K562 (cell line): ENCODE measurements around the gene TXLNB. TPM values are rescaled to one million over a fixed set of nuclear protein-coding genes. Genes with fewer than 3 reads are reported as not detected.
"Not testable (repeated sequence)": the region's sequence is repeated elsewhere in the genome, so short reads cannot be mapped to it uniquely, and the experiment has no call there.

ENCODE experiments used
- ATAC-seq: fragments of 200-7000 bp; cut with Tn5 transposase; 3 replicates; pipeline ENCODE4 v1.9.1; 2020; ENCODE audit warnings: moderate library complexity
- BruUV-seq: library from RNA; stranded (reverse); fragments of 400-500 nt; replicated peaks from 2 replicates; lab custom pipeline; 2021; lab: Mats Ljungman, UMichigan
- CTCF ChIA-PET: fragments of 300-600 bp; formaldehyde crosslinking; extraction: SDS; loops from one replicate; lab custom pipeline; 2021; ENCODE audit warnings: low intra/inter-chr PET ratio; lab: Yijun Ruan, JAX
- POLR2A ChIA-PET: fragments of 300-600, 350-650 bp; sonication (Branson Sonifier 250); formaldehyde crosslinking; extraction: SDS; loops from one replicate; lab custom pipeline; 2021; ENCODE audit warnings: antibody characterized with exemption, inconsistent platforms; lab: Yijun Ruan, JAX
- DNase-seq, 4 experiments: peaks; one replicate each; pipeline versions ENCODE4 v3.0.0 to v3.0.0-alpha.2; 2011 to 2018; ENCODE audit warnings: low spot score in 3 of 4, mixed read lengths in 3 of 4; ENCODE audit errors: extremely low read depth in 1 of 4
- FAIRE-seq: peaks from 2 replicates; lab custom pipeline; 2011; peaks lifted over from hg19 to GRCh38; lab: Jason Lieb, UNC
- H2AFZ ChIP-seq: 2 replicates; pipeline ENCODE4 v1.6.0; 2011; ENCODE audit warnings: low read depth, low read length, control low read depth, inconsistent platforms
- H3K27ac ChIP-seq: fragments of 200-600 bp; 3 replicates; pipeline ENCODE4 v1.8.0; 2011; ENCODE audit warnings: low read depth, mild to moderate bottlenecking, control low read depth, inconsistent platforms, low read length, moderate library complexity, mixed read lengths; ENCODE audit errors: extremely low read depth
- H3K27me3 ChIP-seq, 2 experiments: fragments of 300-600 bp in 1 of 2; 2 replicates in 1 of 2; 3 replicates in 1 of 2; pipeline versions ENCODE4 v1.6.0 to v1.8.0; 2011; ENCODE audit warnings: inconsistent platforms in 2 of 2, low read length in 2 of 2, mild to moderate bottlenecking in 1 of 2, mixed read lengths in 1 of 2, moderate library complexity in 1 of 2; ENCODE audit not compliant: control insufficient read depth in 2 of 2, insufficient read depth in 2 of 2
- H3K36me3 ChIP-seq: fragments of 300-600 bp; 3 replicates; pipeline ENCODE4 v1.8.0; 2011; ENCODE audit warnings: mild to moderate bottlenecking, low read length, inconsistent platforms; ENCODE audit not compliant: control insufficient read depth, insufficient read depth
- H3K4me1 ChIP-seq, 2 experiments: fragments of 200-600 bp in 1 of 2; replicated peaks in 1 of 2; 2 replicates in 1 of 2; 3 replicates in 1 of 2; pipeline versions ENCODE4 v1.5.1 to v1.8.0; 2011; ENCODE audit warnings: inconsistent platforms in 2 of 2, low read length in 2 of 2, mild to moderate bottlenecking in 1 of 2, mixed read lengths in 1 of 2, moderate library complexity in 1 of 2; ENCODE audit not compliant: control insufficient read depth in 2 of 2, insufficient read depth in 2 of 2
- H3K4me2 ChIP-seq: 2 replicates; pipeline ENCODE4 v1.6.1; 2011; ENCODE audit warnings: low read length, control low read depth, inconsistent platforms, mixed read lengths; ENCODE audit not compliant: insufficient read depth
- H3K4me3 ChIP-seq: fragments of 200-600 bp; sonication (generic), shearing (Covaris generic); 2 replicates; pipeline ENCODE4 v1.5.1; 2016; ENCODE audit warnings: control low read depth, inconsistent platforms
- H3K79me2 ChIP-seq: fragments of 200-600 bp; 3 replicates; pipeline ENCODE4 v1.8.0; 2011; ENCODE audit warnings: low read length, inconsistent platforms; ENCODE audit not compliant: control insufficient read depth, insufficient read depth
- H3K9ac ChIP-seq, 2 experiments: 2 replicates each; pipeline versions ENCODE4 v1.6.0 to v1.6.1; 2011; ENCODE audit warnings: low read depth in 2 of 2, low read length in 2 of 2, control low read depth in 1 of 2, inconsistent platforms in 1 of 2, mild to moderate bottlenecking in 1 of 2, mixed read lengths in 1 of 2; ENCODE audit not compliant: insufficient read depth in 1 of 2
- H3K9me1 ChIP-seq: one replicate; pipeline ENCODE4 v1.6.0; 2011; ENCODE audit warnings: inconsistent platforms, mild to moderate bottlenecking, low read length, moderate library complexity; ENCODE audit not compliant: control insufficient read depth, insufficient read depth
- H3K9me3 ChIP-seq: replicated peaks from 2 replicates; pipeline ENCODE4 v1.5.1; 2011; ENCODE audit warnings: low read depth, low read length, inconsistent platforms; ENCODE audit not compliant: control insufficient read depth, insufficient read depth
- H4K20me1 ChIP-seq: replicated peaks from 2 replicates; pipeline ENCODE4 v1.6.1; 2011; ENCODE audit warnings: low read length, inconsistent platforms, mixed read lengths; ENCODE audit not compliant: control insufficient read depth, insufficient read depth
- DEAF1 ChIP-seq: fragments of 450-650 bp; formaldehyde crosslinking; IDR thresholded peaks from 2 replicates; pipeline ENCODE4 v1.4.0; 2020; ENCODE audit warnings: mild to moderate bottlenecking, moderate library complexity
- DMBX1 ChIP-seq: fragments of 250-450 bp; sonication (Bioruptor Pico); IDR thresholded peaks from 2 replicates; pipeline ENCODE4 v1.8.0; 2022; ENCODE audit warnings: inconsistent platforms, mild to moderate bottlenecking, moderate library complexity, borderline replicate concordance
- RAD21 ChIP-seq, 2 experiments: fragments of 250-450 bp in 1 of 2; fragments of 450-650 bp in 1 of 2; sonication (Bioruptor Pico) in 1 of 2; formaldehyde crosslinking in 1 of 2; IDR thresholded peaks in 1 of 2; conservative IDR thresholded peaks in 1 of 2; 2 replicates each; pipeline versions ENCODE4 v1.4.0 to v1.8.0; 2020 to 2022; ENCODE audit warnings: mild to moderate bottlenecking in 2 of 2, moderate library complexity in 1 of 2
- ZBTB5 ChIP-seq: fragments of 450-650 bp; IDR thresholded peaks from 2 replicates; pipeline ENCODE4 v1.6.1; 2017; ENCODE audit warnings: antibody characterized with exemption
- ZNF507 ChIP-seq: conservative IDR thresholded peaks from 2 replicates; pipeline ENCODE4 v1.6.1; 2017; ENCODE audit warnings: missing genetic modification characterization, missing compliant biosample characterization
- WGBS: fragments of 100-300 bp; shearing (Covaris generic); methylation state at CpG from one replicate; pipeline ENCODE4 v1.1.6; 2016; ENCODE audit warnings: low coverage, mixed read lengths; ENCODE audit not compliant: insufficient coverage; ENCODE audit errors: missing lambda C conversion rate; 5-methylcytosine and 5-hydroxymethylcytosine counted together
- in situ Hi-C: fragments of 300-500 bp; cut with MboI; formaldehyde crosslinking; loops from 4 replicates; pipeline ENCODE4 v1.15.0; 2018; ENCODE audit warnings: inconsistent platforms, mixed read lengths
- intact Hi-C: fragments of 100-400 bp; cut with micrococcal nuclease; formaldehyde crosslinking; loops from 2 replicates; pipeline ENCODE4 v1.14.2; 2022
- polyA plus RNA-seq, 8 experiments: library from polyadenylated mRNA; depleted of rRNA in 4 of 8; stranded (reverse) in 5 of 8; unstranded in 3 of 8; fragments of >200 nt; fragmentation: Nextera tagmentation in 2 of 8; fragmentation: Illumina TruSeq in 1 of 8; extraction: Ambion mirVana in 2 of 8; extraction: Trizol in 1 of 8; gene quantifications; 2 replicates each; pipeline versions ENCODE4 v1.2.1 to v1.2.3, GENCODE V29; 2011 to 2014; ENCODE audit warnings: inconsistent platforms in 1 of 8, missing spikeins in 1 of 8
- total RNA-seq, 7 experiments: library from RNA; depleted of rRNA in 6 of 7; stranded (reverse); fragments of >200 nt in 6 of 7; fragmentation: Illumina TruSeq in 2 of 7; extraction: Trizol in 2 of 7; gene quantifications; 2 replicates each; pipeline versions ENCODE4 v1.2.1 to v1.2.3, GENCODE V29; 2011 to 2021; ENCODE audit warnings: low replicate concordance in 1 of 7

Gene TXLNB
- total and polyA plus RNA-seq, 9 of the 15 experiments (the other 6 are each of a cell fraction or from before 2014, with no cell fraction given): not detected

- TF ChIP-seq RAD21 (CRISPR knock-in tag; conservative IDR thresholded peaks at IDR 0.05 in 1 of 2, IDR thresholded peaks at IDR 0.05 in 1 of 2) (peak; percentile 81 to 87), ZBTB5 (no peak), DMBX1 (CRISPR knock-in tag) (peak; percentile 72; the same call in 1 of the 2 replicates), DEAF1 (CRISPR knock-in tag) (peak; percentile 54; the same call in 1 of the 2 replicates)
Observed at GRCh38 chr6:139219271-139219729, 72.5 kb downstream of the TXLNB start (continued).

GRCh38 chr6:139212460-139212859 is 79.3 kb downstream of the TXLNB start:
- intact Hi-C loops, BruUV-seq: not testable (repeated sequence)

GRCh38 chr6:139210766-139211165 is 81.0 kb downstream of the TXLNB start:
- H3K27me3 ChIP-seq, CTCF ChIA-PET, H3K4me1 ChIP-seq, H3K4me2 ChIP-seq, H4K20me1 ChIP-seq, H3K27ac ChIP-seq, H3K36me3 ChIP-seq, H3K9me3 ChIP-seq, H3K79me2 ChIP-seq, intact Hi-C loops, ATAC-seq, H3K9ac ChIP-seq, FAIRE-seq, in situ Hi-C loops, H3K4me3 ChIP-seq, H2AFZ ChIP-seq, BruUV-seq, POLR2A ChIA-PET, DNase-seq, H3K9me1 ChIP-seq: not testable (repeated sequence)
- 0% methylated on average over 1 of the region's 10 CpGs for WGBS

More at GRCh38 chr6:139212460-139212859, 79.3 kb downstream of the TXLNB start:
- H3K4me2 ChIP-seq, H3K9me3 ChIP-seq, H3K9me1 ChIP-seq, in situ Hi-C loops, H3K36me3 ChIP-seq, H3K4me3 ChIP-seq, ATAC-seq, H3K79me2 ChIP-seq, H4K20me1 ChIP-seq, H3K27me3 ChIP-seq, CTCF ChIA-PET, H3K4me1 ChIP-seq, H2AFZ ChIP-seq, H3K27ac ChIP-seq, H3K9ac ChIP-seq, FAIRE-seq, DNase-seq, POLR2A ChIA-PET: not testable (repeated sequence)
- peak; percentile 91 for TF ChIP-seq ZNF507 (tag)
- WGBS: no CpG with 5 or more reads among the region's 2 CpGs
